Kidney (tissue), 14 donors: ENCODE results near the gene EXOC7. TPM values are rescaled to one million over a fixed set of nuclear protein-coding genes. Genes with fewer than 3 reads are reported as not detected.

Experiments
- DNase-seq, 5 donors: peaks; one replicate each; pipeline ENCODE4 v3.0.0-alpha.2; 2013 to 2020
- FAIRE-seq: peaks from 2 replicates; lab custom pipeline; 2012; peaks lifted over from hg19 to GRCh38; lab: Jason Lieb, UNC
- H3K27ac ChIP-seq, 2 donors: one replicate each; pipeline ENCODE4 v1.7.0; 2013; ENCODE audit warnings: low read depth in 2 of 2, low read length in 2 of 2, inconsistent platforms in 1 of 2
- H3K27me3 ChIP-seq: one replicate; pipeline ENCODE4 v1.7.1; 2013; ENCODE audit warnings: low read length, inconsistent platforms; ENCODE audit not compliant: control insufficient read depth, insufficient read depth
- H3K36me3 ChIP-seq, 3 donors: one replicate each; pipeline versions ENCODE4 v1.7.0 to v1.7.1; 2013; ENCODE audit warnings: low read length in 3 of 3, control low read depth in 1 of 3, inconsistent platforms in 1 of 3; ENCODE audit not compliant: insufficient read depth in 3 of 3, control insufficient read depth in 2 of 3
- H3K4me1 ChIP-seq, 3 donors: one replicate each; pipeline versions ENCODE4 v1.7.0 to v1.7.1; 2013; ENCODE audit warnings: low read length in 3 of 3, inconsistent platforms in 1 of 3, low read depth in 1 of 3; ENCODE audit not compliant: control insufficient read depth in 2 of 3, insufficient read depth in 2 of 3
- H3K4me3 ChIP-seq, 3 donors: one replicate each; pipeline versions ENCODE4 v1.7.0 to v1.8.1; 2013; ENCODE audit warnings: low read length in 3 of 3, control low read depth in 1 of 3, inconsistent platforms in 1 of 3
- H3K9ac ChIP-seq, 3 donors: one replicate each; pipeline versions ENCODE4 v1.7.0 to v1.7.1; 2013; ENCODE audit warnings: low read length in 3 of 3, control low read depth in 1 of 3, inconsistent platforms in 1 of 3
- H3K9me3 ChIP-seq, 3 donors: one replicate each; pipeline versions ENCODE4 v1.7.0 to v1.7.1; 2013; ENCODE audit warnings: low read length in 3 of 3, control low read depth in 1 of 3, inconsistent platforms in 1 of 3; ENCODE audit not compliant: control insufficient read depth in 2 of 3, insufficient read depth in 1 of 3
- intact Hi-C: fragments of 100-400 bp; cut with DNase I; formaldehyde crosslinking; loops from one replicate; pipeline ENCODE4 v1.11.1; 2022
- polyA plus RNA-seq: library from polyadenylated mRNA; stranded (reverse); fragments of 350-450 nt; fragmentation: Illumina TruSeq; extraction: RNeasy Lipid Tissue Mini Kit (QIAGEN cat#74804); gene quantifications from one replicate; pipeline ENCODE4 v1.2.3, GENCODE V29; 2014; ENCODE audit warnings: low read depth, low replicate concordance; ENCODE audit not compliant: insufficient read depth
- total RNA-seq: library from RNA; stranded (reverse); fragmentation: NEBNext Ultra II Directional; extraction: Animal tissue kit (Norgen Biotek cat#: 25700); gene quantifications from one replicate; pipeline ENCODE4 v1.2.1, GENCODE V29; 2021
- TF ChIP-seq, protein P1 (sequence below): IDR thresholded peaks from 3 replicates; pipeline ENCODE4 v1.5.1; 2012; ENCODE audit warnings: mild to moderate bottlenecking, moderate library complexity, borderline replicate concordance; ENCODE audit not compliant: insufficient read depth; ENCODE audit errors: extremely low read depth
- donor health status: control.
- donor health status: control.
- donor health status: control.
- donor health status: control.
- donor health status: control.
- donor health status: DM: yes; HTN: yes; CAD: no.
- donor health status: Normal renal cell carcinoma (clear cell type).

The EXOC7 gene
- total and polyA plus RNA-seq, 2 donors from 2014 or later: 83.2 to 143 TPM

DNA sequence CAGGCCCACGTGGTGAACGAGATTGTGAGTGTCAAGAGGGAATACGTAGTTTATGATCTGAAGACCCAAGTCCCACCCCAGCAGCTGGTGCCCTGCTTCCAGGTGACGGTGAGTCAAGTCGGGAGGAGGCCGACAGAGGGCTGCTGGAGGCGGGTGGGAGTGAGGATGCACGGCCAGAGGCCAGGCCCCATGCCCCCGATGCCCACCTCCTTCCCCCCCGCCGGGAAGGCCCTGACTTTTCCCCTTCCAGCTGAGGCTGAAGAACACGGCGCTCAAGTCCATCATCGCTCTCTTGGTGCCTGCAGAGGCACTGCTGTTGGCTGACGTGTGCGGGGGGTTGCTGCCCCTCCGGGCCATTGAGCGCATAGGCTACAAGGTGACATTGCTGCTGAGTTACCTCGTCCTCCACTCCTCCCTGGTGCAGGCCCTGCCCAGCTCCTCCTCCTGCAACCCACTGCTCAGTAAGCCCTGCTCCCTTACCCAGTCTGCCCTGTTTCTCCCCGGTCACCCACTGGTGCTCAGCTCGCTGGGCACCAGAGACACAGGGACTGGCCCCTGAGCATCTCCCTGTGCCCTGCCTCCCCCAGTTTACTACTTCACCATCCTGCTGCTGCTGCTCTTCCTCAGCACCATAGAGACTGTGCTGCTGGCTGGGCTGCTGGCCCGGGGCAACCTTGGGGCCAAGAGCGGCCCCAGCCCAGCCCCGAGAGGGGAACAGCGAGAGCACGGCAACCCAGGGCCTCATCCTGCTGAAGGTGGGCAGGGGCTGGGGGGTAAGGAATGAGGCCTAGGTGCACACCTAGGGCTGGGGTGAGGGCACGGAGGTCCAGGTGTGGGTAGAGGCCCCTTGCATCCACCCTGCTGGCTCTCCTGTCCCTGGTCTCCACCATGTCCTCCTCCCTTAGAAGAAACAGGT is 22.0 kb downstream of the EXOC7 start:
- TF ChIP-seq, protein P1, sequence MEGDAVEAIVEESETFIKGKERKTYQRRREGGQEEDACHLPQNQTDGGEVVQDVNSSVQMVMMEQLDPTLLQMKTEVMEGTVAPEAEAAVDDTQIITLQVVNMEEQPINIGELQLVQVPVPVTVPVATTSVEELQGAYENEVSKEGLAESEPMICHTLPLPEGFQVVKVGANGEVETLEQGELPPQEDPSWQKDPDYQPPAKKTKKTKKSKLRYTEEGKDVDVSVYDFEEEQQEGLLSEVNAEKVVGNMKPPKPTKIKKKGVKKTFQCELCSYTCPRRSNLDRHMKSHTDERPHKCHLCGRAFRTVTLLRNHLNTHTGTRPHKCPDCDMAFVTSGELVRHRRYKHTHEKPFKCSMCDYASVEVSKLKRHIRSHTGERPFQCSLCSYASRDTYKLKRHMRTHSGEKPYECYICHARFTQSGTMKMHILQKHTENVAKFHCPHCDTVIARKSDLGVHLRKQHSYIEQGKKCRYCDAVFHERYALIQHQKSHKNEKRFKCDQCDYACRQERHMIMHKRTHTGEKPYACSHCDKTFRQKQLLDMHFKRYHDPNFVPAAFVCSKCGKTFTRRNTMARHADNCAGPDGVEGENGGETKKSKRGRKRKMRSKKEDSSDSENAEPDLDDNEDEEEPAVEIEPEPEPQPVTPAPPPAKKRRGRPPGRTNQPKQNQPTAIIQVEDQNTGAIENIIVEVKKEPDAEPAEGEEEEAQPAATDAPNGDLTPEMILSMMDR: no peak
- intact Hi-C loops: no loop called here
- Histone ChIP-seq H3K27ac (no peak overlapping the region), H3K9me3 (no peaks in the 10 kb centered on the region), H3K27me3 (peaks cover 28% of the 10 kb centered on the region), H3K4me3 (no peak overlapping the region), H3K4me1 (peaks cover 0 to 9% (median 4%) of the 10 kb centered on the region in 3 donors), H3K9ac (no peak overlapping the region), H3K36me3 (peaks cover 0 to 13% (median 13%) of the 10 kb centered on the region in 3 donors)
- FAIRE-seq: no peak
- DNase-seq: peak in 4 of 5 donors; percentile 13 to 76 (median 38)

DNA sequence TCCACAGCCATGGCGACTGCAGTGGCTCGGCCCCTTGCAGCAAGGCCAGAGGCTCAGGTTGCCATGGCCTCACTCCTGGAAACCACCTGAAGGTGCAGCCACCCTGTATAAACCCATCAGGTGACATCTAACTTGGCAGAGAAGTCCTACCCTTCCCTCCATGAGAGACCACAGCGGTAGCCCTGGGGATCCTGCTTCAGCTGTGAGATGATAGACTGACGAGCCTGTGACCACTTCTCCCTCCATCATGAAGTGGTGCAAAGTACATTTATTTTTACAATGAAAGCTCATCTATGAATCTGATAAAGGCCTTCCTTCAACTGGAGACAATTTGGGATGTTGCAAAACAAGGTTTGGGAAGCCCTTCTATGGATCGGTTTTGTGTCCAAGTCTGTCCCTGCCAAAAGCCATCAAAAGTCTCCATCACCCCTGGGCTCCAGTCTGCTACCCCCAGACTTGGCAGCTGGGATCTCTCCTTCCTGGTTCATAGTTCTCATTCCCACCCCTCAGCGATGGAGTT is 22.8 kb downstream of the EXOC7 start:
- DNase-seq (no peak), FAIRE-seq (no peak)
- no peak overlapping the region for H3K27ac ChIP-seq
- no peaks in the 10 kb centered on the region for H3K9me3 ChIP-seq
- peaks cover 32% of the 10 kb centered on the region for H3K27me3 ChIP-seq
- H3K9ac ChIP-seq: no peak overlapping the region
- H3K36me3 ChIP-seq: peaks cover 0 to 13% (median 11%) of the 10 kb centered on the region in 3 donors
- intact Hi-C loops: no loop called here
- H3K4me1 ChIP-seq: peaks cover 0 to 14% (median 4%) of the 10 kb centered on the region in 3 donors
- TF ChIP-seq, protein P1: no peak
- H3K4me3 ChIP-seq: no peak overlapping the region

DNA sequence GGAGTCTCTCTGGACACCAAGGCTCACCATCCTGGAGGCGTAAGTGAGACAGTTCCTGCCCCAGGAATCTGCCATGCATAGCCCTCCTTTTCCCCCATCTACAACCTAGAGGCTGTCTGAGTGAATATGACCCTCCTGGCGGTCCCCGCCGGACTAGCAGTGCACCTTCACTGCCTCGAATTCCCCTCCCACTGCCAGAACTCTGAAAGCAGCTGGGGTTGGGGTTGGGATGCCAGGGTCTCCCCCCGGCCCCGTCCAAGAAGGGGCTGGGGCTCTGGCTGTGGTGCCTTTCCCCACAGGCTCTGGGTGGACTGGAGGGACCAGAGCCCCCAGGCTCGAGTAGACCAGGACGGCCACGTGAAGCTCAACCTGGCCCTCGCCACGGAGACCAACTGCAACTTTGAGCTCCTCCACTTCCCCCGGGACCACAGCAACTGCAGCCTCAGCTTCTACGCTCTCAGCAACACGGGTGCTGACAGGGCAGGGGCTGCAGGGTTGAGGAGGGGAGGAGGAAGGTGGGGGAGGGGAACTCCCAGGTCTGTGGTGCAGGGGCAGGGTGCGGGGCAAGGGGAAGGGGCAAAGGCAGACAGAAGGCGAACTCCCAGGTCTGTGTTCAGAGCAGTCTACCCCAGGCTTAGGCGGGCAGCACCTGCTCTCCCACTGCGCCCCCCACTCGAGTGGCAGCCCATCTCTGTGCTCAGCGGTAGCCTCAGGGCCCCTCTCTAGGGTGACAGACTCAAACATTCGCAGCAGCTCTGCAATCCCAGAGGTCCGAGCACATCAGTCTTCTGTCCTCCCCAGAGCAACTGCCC is 23.4 kb downstream of the EXOC7 start:
- peaks cover 39% of the 10 kb centered on the region for H3K27me3 ChIP-seq
- no peak for FAIRE-seq

More for the DNA sequence above, 23.4 kb downstream of the EXOC7 start:
- Histone ChIP-seq H3K9ac (no peak overlapping the region), H3K9me3 (no peaks in the 10 kb centered on the region), H3K27ac (no peak overlapping the region), H3K4me3 (no peak overlapping the region), H3K4me1 (peaks cover 0 to 18% (median 4%) of the 10 kb centered on the region in 3 donors), H3K36me3 (peaks cover 0 to 13% (median 5%) of the 10 kb centered on the region in 3 donors)
- intact Hi-C loops: no loop called here
- peak; percentile 41 to 79 (median 62) for DNase-seq
- TF ChIP-seq, protein P1: peak; percentile 5
